Upper lobe of right lung (tissue), 1 donor: ENCODE results near the gene SHCBP1L. TPM values are rescaled to one million over a fixed set of nuclear protein-coding genes. Genes with fewer than 3 reads are reported as not detected.

Source experiments
- ATAC-seq: fragments of 200-7000 bp; cut with Tn5 transposase; one replicate; pipeline ENCODE4 v1.9.1; 2020; ENCODE audit warnings: mild to moderate bottlenecking, moderate library complexity
- DNase-seq: peaks from one replicate; pipeline ENCODE4 v3.0.0-alpha.2; 2020
- H3K27ac ChIP-seq: fragments of 200-600 bp; one replicate; pipeline ENCODE4 v1.8.0; 2022
- H3K27me3 ChIP-seq: fragments of 200-600 bp; one replicate; pipeline ENCODE4 v1.8.0; 2022; ENCODE audit warnings: mild to moderate bottlenecking
- H3K36me3 ChIP-seq: fragments of 200-600 bp; one replicate; pipeline ENCODE4 v1.8.0; 2022
- H3K4me1 ChIP-seq: fragments of 200-600 bp; one replicate; pipeline ENCODE4 v1.8.0; 2022
- H3K4me3 ChIP-seq: fragments of 200-600 bp; one replicate; pipeline ENCODE4 v1.8.0; 2022; ENCODE audit warnings: mild to moderate bottlenecking
- H3K9me3 ChIP-seq: fragments of 200-600 bp; one replicate; pipeline ENCODE4 v1.8.0; 2022
- CTCF ChIP-seq: fragments of 200-600 bp; IDR thresholded peaks from one replicate; pipeline ENCODE4 v1.8.0; 2022; ENCODE audit warnings: antibody characterized with exemption
- intact Hi-C: fragments of 100-400 bp; cut with DNase I; formaldehyde crosslinking; loops from one replicate; pipeline ENCODE4 v1.11.0; 2022
- total RNA-seq: library from RNA; stranded (reverse); fragmentation: NEBNext Ultra II Directional; extraction: Animal tissue kit (Norgen Biotek cat#: 25700); gene quantifications from one replicate; pipeline ENCODE4 v1.2.1, GENCODE V29; 2021
- donor health status: DM: no; HTN: yes; CAD: no; lungs with severe emphysema.

Gene SHCBP1L
- total RNA-seq, 1 donor from 2014 or later, result not detected

DNA sequence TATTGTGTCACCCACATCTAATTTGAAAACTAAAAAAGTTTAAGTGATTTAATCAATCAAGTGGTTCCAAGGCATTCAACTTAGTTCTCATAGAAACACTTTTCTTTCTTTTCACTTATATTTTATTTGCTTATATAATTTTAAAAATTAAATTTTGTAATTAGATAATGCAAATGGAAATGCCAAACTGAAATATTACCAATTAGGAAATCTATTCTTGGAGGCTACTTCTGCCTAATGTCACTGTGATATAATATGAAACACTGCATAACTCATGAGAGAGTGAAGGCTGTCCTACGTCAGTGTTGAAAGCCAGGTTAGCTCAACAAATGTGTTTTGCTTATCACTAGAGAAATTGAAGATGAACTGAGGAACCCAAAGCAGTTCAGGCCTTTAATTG, 18.3 kb upstream of the SHCBP1L start:
- intact Hi-C loops, result no loop called here
- no peak for TF ChIP-seq CTCF
- Histone ChIP-seq H3K27ac (no peak overlapping the region), H3K4me3 (no peak overlapping the region), H3K9me3 (no peaks in the 10 kb centered on the region), H3K4me1 (no peaks in the 10 kb centered on the region), H3K36me3 (no peaks in the 10 kb centered on the region), H3K27me3 (no peaks in the 10 kb centered on the region)
- ATAC-seq (no peak), DNase-seq (no peak)

DNA sequence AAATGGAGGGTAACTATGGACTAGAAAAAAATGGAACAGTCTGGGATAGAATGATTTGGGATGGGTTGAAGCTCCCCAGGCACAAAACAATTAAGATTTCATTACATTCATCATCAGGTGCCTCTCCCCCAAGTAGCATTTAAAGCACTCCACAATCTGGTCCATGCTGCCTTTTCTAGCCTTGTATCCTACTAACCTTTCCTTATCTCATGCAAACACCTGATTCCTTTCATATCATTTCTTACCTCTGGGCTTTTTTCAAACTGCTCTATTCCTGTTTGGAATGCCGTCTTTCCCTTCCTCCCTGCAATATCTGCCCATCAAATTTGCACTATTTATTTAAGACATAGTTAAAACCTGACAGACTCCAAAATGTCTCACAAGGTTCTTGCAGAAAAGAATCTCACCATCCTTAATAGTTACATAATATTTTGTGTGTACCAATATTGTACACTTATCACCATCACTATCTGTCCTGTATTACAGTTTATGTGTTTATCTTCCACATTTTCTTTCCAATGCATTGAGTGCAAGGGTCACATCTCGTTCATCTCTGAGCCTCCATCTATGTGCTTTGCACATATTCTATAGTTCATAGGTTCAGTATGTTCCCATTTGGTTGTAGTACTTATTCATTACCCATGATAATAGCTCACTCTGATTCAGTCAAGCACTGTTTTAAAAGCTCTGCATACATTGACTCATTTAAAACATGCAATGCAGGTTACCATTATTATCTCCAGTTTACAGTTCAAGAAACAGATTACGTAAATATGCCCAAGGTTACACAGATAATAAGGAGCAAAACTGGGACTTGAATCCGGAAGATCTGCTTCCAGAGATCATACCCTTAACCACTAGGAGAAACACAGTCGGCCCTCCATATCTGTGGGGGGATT, 16.1 kb upstream of the SHCBP1L start:
- TF ChIP-seq CTCF, result no peak
- DNase-seq (no peak), ATAC-seq (no peak)
- Histone ChIP-seq H3K4me1 (no peaks in the 10 kb centered on the region), H3K4me3 (no peak overlapping the region), H3K9me3 (no peaks in the 10 kb centered on the region), H3K36me3 (no peaks in the 10 kb centered on the region), H3K27me3 (no peaks in the 10 kb centered on the region), H3K27ac (no peak overlapping the region)
- intact Hi-C loops, result loop anchor here (10.0 kb wide), 1 partner anchor 256 kb away; no protein-coding TSS in a partner anchor

GRCh38 chr1:182968151-182968741, 15.3 kb upstream of the SHCBP1L start:
- H3K4me1 ChIP-seq, result no peaks in the 10 kb centered on the region
- H3K4me3 ChIP-seq, result no peak overlapping the region
- H3K9me3 ChIP-seq, result no peaks in the 10 kb centered on the region
- no peaks in the 10 kb centered on the region for H3K36me3 ChIP-seq
- no peak for DNase-seq
- no peak overlapping the region for H3K27ac ChIP-seq
- no peak for ATAC-seq
- no peaks in the 10 kb centered on the region for H3K27me3 ChIP-seq
- intact Hi-C loops, result loop anchor here (10.0 kb wide), 1 partner anchor 257 kb away; no protein-coding TSS in a partner anchor
- TF ChIP-seq CTCF, result no peak

GRCh38 chr1:182965861-182966260, 12.9 kb upstream of the SHCBP1L start:
- no peaks in the 10 kb centered on the region for H3K4me1 ChIP-seq
- no peak overlapping the region for H3K4me3 ChIP-seq
- no peak for TF ChIP-seq CTCF
- ATAC-seq (no peak), DNase-seq (no peak)
- H3K36me3 ChIP-seq, result no peaks in the 10 kb centered on the region
- intact Hi-C loops, result loop anchor here (10.0 kb wide), 1 partner anchor 259 kb away; no protein-coding TSS in a partner anchor
- no peaks in the 10 kb centered on the region for H3K9me3 ChIP-seq
- no peaks in the 10 kb centered on the region for H3K27me3 ChIP-seq
- no peak overlapping the region for H3K27ac ChIP-seq

DNA sequence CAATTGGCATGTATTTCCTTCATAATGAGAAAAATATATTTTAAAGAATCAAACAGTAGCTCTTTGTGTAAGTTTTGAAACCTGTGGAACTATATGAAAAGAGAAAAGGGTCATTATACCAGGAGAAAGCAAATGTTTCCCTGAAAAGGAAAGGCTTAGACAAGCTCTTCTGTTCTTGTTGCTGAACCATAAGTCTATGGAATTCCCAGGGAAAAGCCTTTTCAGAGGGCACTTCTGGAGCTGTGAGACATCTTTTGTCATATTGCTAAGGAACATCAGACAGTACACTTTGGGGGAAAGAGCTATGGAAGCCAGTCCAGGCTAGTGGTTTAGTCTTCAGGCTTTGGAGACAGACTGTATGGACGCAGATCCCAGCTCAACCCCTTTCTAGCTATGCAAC, 12.1 kb upstream of the SHCBP1L start:
- no peaks in the 10 kb centered on the region for H3K36me3 ChIP-seq
- no peaks in the 10 kb centered on the region for H3K4me1 ChIP-seq
- no peaks in the 10 kb centered on the region for H3K9me3 ChIP-seq
- intact Hi-C loops, result loop anchor here (10.0 kb wide), 1 partner anchor 260 kb away; no protein-coding TSS in a partner anchor
- H3K27me3 ChIP-seq, result no peaks in the 10 kb centered on the region
- DNase-seq (no peak), ATAC-seq (no peak)
- H3K4me3 ChIP-seq, result no peak overlapping the region
- no peak overlapping the region for H3K27ac ChIP-seq
- TF ChIP-seq CTCF, result no peak
